ENCODE data around the gene CRK.

Gene CRK

GRCh38 chr17:1455797-1456599 is at the start of gene CRK:
TSS of gene CRK (minus strand) at chr17:1456232. CDS start at chr17:1456117, 115 bp downstream.
- peak; percentile 88 for DNase-seq (ENCODE audit: low read depth)

GRCh38 chr17:1505586-1505985 is 49.6 kb upstream of the CRK start:
- DNase-seq (ENCODE audit: low read depth): no peak

GRCh38 chr17:1504866-1505265 is 48.8 kb upstream of the CRK start:
- DNase-seq (ENCODE audit: low read depth): no peak

GRCh38 chr17:1503699-1504098 is 47.7 kb upstream of the CRK start:
- no peak for DNase-seq (ENCODE audit: low read depth)

GRCh38 chr17:1498869-1499268 is 42.8 kb upstream of the CRK start:
- DNase-seq (ENCODE audit: low read depth): no peak

- no peak for DNase-seq (ENCODE audit: low read depth)
These were observed 42.2 kb upstream of the CRK start for GRCh38 chr17:1498233-1498632.

GRCh38 chr17:1497831-1498230 is 41.8 kb upstream of the CRK start:
- DNase-seq (ENCODE audit: low read depth): no peak

- no peak for DNase-seq (ENCODE audit: low read depth)
These were observed 40.8 kb upstream of the CRK start for GRCh38 chr17:1496869-1497268.

GRCh38 chr17:1495265-1495989 is 39.4 kb upstream of the CRK start:
- no peak for DNase-seq (ENCODE audit: low read depth)

- DNase-seq (ENCODE audit: low read depth): no peak
These were observed 38.8 kb upstream of the CRK start for GRCh38 chr17:1494736-1495253.

GRCh38 chr17:1494203-1494602 is 38.2 kb upstream of the CRK start:
- no peak for DNase-seq (ENCODE audit: low read depth)

- DNase-seq (ENCODE audit: low read depth): no peak
These were observed 37.4 kb upstream of the CRK start for GRCh38 chr17:1493291-1493980.

- no peak for DNase-seq (ENCODE audit: low read depth)
These were observed 36.5 kb upstream of the CRK start, which contains the start of gene MYO1C for GRCh38 chr17:1492249-1493206. TSS of gene MYO1C (minus strand) at chr17:1492686. CDS start at chr17:1492487, 199 bp downstream.

- DNase-seq (ENCODE audit: low read depth): no peak
These were observed 35.6 kb upstream of the CRK start for GRCh38 chr17:1491443-1492248.

GRCh38 chr17:1490643-1491442 is 34.8 kb upstream of the CRK start:
- no peak for DNase-seq (ENCODE audit: low read depth)

GRCh38 chr17:1488826-1489270 is 32.8 kb upstream of the CRK start:
- DNase-seq (ENCODE audit: low read depth): no peak

GRCh38 chr17:1487939-1488825 is 32.1 kb upstream of the CRK start:
- DNase-seq (ENCODE audit: low read depth): peak; percentile 63
